IMR-90 (cell line): ENCODE results near the gene PRICKLE2. TPM values are rescaled to one million over a fixed set of nuclear protein-coding genes. Genes with fewer than 3 reads are reported as not detected.

Experiments
- ATAC-seq: fragments of 200-7000 bp; cut with Tn5 transposase; 2 replicates; pipeline ENCODE4 v1.9.1; 2020; ENCODE audit warnings: low read depth, mild to moderate bottlenecking, moderate library complexity
- BruUV-seq: library from RNA; stranded (reverse); fragments of 400-500 nt; replicated peaks from 2 replicates; lab custom pipeline; 2021; lab: Mats Ljungman, UMichigan
- CTCF ChIA-PET: fragments of 300-600 bp; formaldehyde crosslinking; extraction: SDS; loops from one replicate; lab custom pipeline; 2021; ENCODE audit warnings: antibody characterized with exemption; lab: Yijun Ruan, JAX
- POLR2A ChIA-PET: fragments of 300-600 bp; sonication (Branson Sonifier 250); formaldehyde crosslinking; loops from one replicate; lab custom pipeline; 2022; ENCODE audit warnings: antibody characterized with exemption; ENCODE audit not compliant: unreplicated experiment; lab: Charles Lee
- DNase-seq: peaks from one replicate; pipeline ENCODE4 v3.0.0; 2013
- H2AFZ ChIP-seq: replicated peaks from 2 replicates; pipeline ENCODE3; 2013; ENCODE audit warnings: low read length, mild to moderate bottlenecking; ENCODE audit not compliant: poor library complexity
- H2AK5ac ChIP-seq: 2 replicates; pipeline ENCODE4 v1.6.1; 2013; ENCODE audit warnings: low read depth, low read length, inconsistent platforms
- H2AK9ac ChIP-seq: replicated peaks from 2 replicates; pipeline ENCODE3; 2013; ENCODE audit warnings: mild to moderate bottlenecking, low read depth, low read length, moderate library complexity; ENCODE audit not compliant: poor library complexity
- H2BK120ac ChIP-seq: 2 replicates; pipeline ENCODE4 v1.6.1; 2013; ENCODE audit warnings: low read depth, low read length, inconsistent platforms
- H2BK15ac ChIP-seq: 3 replicates; pipeline ENCODE4 v1.6.1; 2013; ENCODE audit warnings: low read depth, low read length, inconsistent platforms
- H2BK20ac ChIP-seq: 2 replicates; pipeline ENCODE4 v1.6.1; 2013; ENCODE audit warnings: low read depth, mild to moderate bottlenecking, inconsistent platforms, low read length, moderate library complexity
- H2BK5ac ChIP-seq: 2 replicates; pipeline ENCODE4 v1.6.1; 2013; ENCODE audit warnings: mild to moderate bottlenecking, low read depth, low read length, inconsistent platforms; ENCODE audit not compliant: poor library complexity, severe bottlenecking
- H3K14ac ChIP-seq: replicated peaks from 2 replicates; pipeline ENCODE4 v1.6.1; 2013; ENCODE audit warnings: low read depth, low read length, inconsistent platforms
- H3K18ac ChIP-seq: 2 replicates; pipeline ENCODE4 v1.6.1; 2013; ENCODE audit warnings: low read depth, low read length, control low read depth
- H3K23ac ChIP-seq: 2 replicates; pipeline ENCODE4 v1.6.1; 2013; ENCODE audit warnings: low read depth, low read length, inconsistent platforms
- H3K27ac ChIP-seq: 2 replicates; pipeline ENCODE4 v1.5.1; 2013; ENCODE audit warnings: mild to moderate bottlenecking, control low read depth, low read length; ENCODE audit not compliant: insufficient read depth
- H3K27me3 ChIP-seq: 2 replicates; pipeline ENCODE4 v1.6.1; 2013; ENCODE audit warnings: low read length; ENCODE audit not compliant: control insufficient read depth, insufficient read depth
- H3K36me3 ChIP-seq: 2 replicates; pipeline ENCODE4 v1.6.1; 2013; ENCODE audit warnings: low read length, mixed read lengths; ENCODE audit not compliant: control insufficient read depth, insufficient read depth
- H3K4ac ChIP-seq: 2 replicates; pipeline ENCODE4 v1.6.1; 2013; ENCODE audit warnings: low read depth, low read length, inconsistent platforms
- H3K4me1 ChIP-seq: 2 replicates; pipeline ENCODE4 v1.6.1; 2013; ENCODE audit warnings: low read length, mixed read lengths; ENCODE audit not compliant: control insufficient read depth, insufficient read depth
- H3K4me2 ChIP-seq: 2 replicates; pipeline ENCODE4 v1.6.1; 2013; ENCODE audit warnings: low read depth, mild to moderate bottlenecking, control low read depth, low read length, moderate library complexity
- H3K4me3 ChIP-seq: 2 replicates; pipeline ENCODE4 v1.5.1; 2013; ENCODE audit warnings: low read depth, mild to moderate bottlenecking, control low read depth, low read length, moderate library complexity; ENCODE audit not compliant: insufficient read depth
- H3K56ac ChIP-seq: 2 replicates; pipeline ENCODE4 v1.6.1; 2013; ENCODE audit warnings: low read length, inconsistent platforms; ENCODE audit not compliant: insufficient read depth; ENCODE audit errors: extremely low read depth
- H3K79me1 ChIP-seq, 2 experiments: 2 replicates each; pipeline ENCODE4 v1.6.1; 2013; ENCODE audit warnings: low read length in 2 of 2, inconsistent platforms in 1 of 2, low read depth in 1 of 2
- H3K9ac ChIP-seq: 2 replicates; pipeline ENCODE4 v1.6.1; 2013; ENCODE audit warnings: low read depth, low read length, control low read depth
- H3K9me1 ChIP-seq: 2 replicates; pipeline ENCODE4 v1.6.1; 2013; ENCODE audit warnings: low read length, inconsistent platforms; ENCODE audit not compliant: insufficient read depth
- H3K9me3 ChIP-seq: 2 replicates; pipeline ENCODE4 v1.6.1; 2013; ENCODE audit warnings: low read length; ENCODE audit not compliant: control insufficient read depth, insufficient read depth
- H4K20me1 ChIP-seq: 2 replicates; pipeline ENCODE4 v1.6.1; 2013; ENCODE audit warnings: low read length, inconsistent platforms; ENCODE audit not compliant: insufficient read depth
- H4K5ac ChIP-seq: 2 replicates; pipeline ENCODE4 v1.6.1; 2013; ENCODE audit warnings: mild to moderate bottlenecking, low read depth, low read length, control low read depth
- H4K8ac ChIP-seq, 2 experiments: 2 replicates each; pipeline ENCODE4 v1.6.1; 2013; ENCODE audit warnings: low read depth in 2 of 2, low read length in 2 of 2, control low read depth in 1 of 2, inconsistent platforms in 1 of 2
- H4K91ac ChIP-seq: 2 replicates; pipeline ENCODE4 v1.6.1; 2013; ENCODE audit warnings: low read depth, low read length, inconsistent platforms; ENCODE audit not compliant: insufficient read depth
- CTCF ChIP-seq: conservative IDR thresholded peaks from 2 replicates; pipeline ENCODE4 v1.5.1; 2012; ENCODE audit warnings: mild to moderate bottlenecking, low read depth, low read length, improper control_type of control experiment
- RAD21 ChIP-seq: IDR thresholded peaks from 2 replicates; pipeline ENCODE4 v1.6.1; 2012; ENCODE audit warnings: low read length, improper control_type of control experiment
- RFX5 ChIP-seq: IDR thresholded peaks from 2 replicates; pipeline ENCODE4 v1.8.0; 2012; ENCODE audit warnings: low read depth, mild to moderate bottlenecking, low read length, moderate library complexity
- SMC3 ChIP-seq: fragments of 150-350 bp; IDR thresholded peaks from 2 replicates; pipeline ENCODE4 v1.6.1; 2016; ENCODE audit warnings: low read depth, mild to moderate bottlenecking, antibody characterized with exemption, low read length, moderate library complexity
- WGBS, 2 experiments: methylation state at CpG; one replicate each; pipeline versions ENCODE4 v1.1.5 to v1.1.7; 2013; ENCODE audit warnings: missing lambda C conversion rate in 2 of 2; ENCODE audit not compliant: insufficient read length in 1 of 2; ENCODE audit errors: extremely low coverage in 2 of 2; 5-methylcytosine and 5-hydroxymethylcytosine counted together
- dilution Hi-C: fragments of 300-500 bp; cut with HindIII; formaldehyde crosslinking; loops from one replicate; pipeline ENCODE4 v1.14.3; 2018; ENCODE audit warnings: low sequenced_read_pairs; ENCODE audit not compliant: unreplicated experiment
- in situ Hi-C: fragments of 300-500 bp; cut with MboI; formaldehyde crosslinking; loops from 3 replicates; pipeline ENCODE4 v1.14.3; 2019; ENCODE audit warnings: low sequenced_read_pairs, inconsistent platforms, mixed read lengths
- intact Hi-C: fragments of 100-400 bp; cut with micrococcal nuclease; formaldehyde crosslinking; loops from 2 replicates; pipeline ENCODE4 v1.10.0; 2022
- polyA plus RNA-seq, 3 experiments: library from polyadenylated mRNA; depleted of rRNA; stranded (reverse); fragments of >200 nt; gene quantifications; 2 replicates each; pipeline ENCODE4 v1.2.3, GENCODE V29; 2012; ENCODE audit warnings: low replicate concordance in 1 of 3
- total RNA-seq: library from RNA; depleted of rRNA; stranded (reverse); fragments of >200 nt; gene quantifications from 2 replicates; pipeline ENCODE4 v1.2.3, GENCODE V29; 2012

PRICKLE2 gene
- total and polyA plus RNA-seq, 2 of the 4 experiments (the other 2 are of a cell fraction), result 4.1 to 14.2 TPM

- peak; percentile 54 for TF ChIP-seq RAD21
- TF ChIP-seq CTCF, result peak; percentile 34
- TF ChIP-seq RFX5, result no peak
- TF ChIP-seq SMC3, result peak; percentile 33; the same call in 1 of the 2 replicates
- peak overlapping the region; percentile 83; the same call in 1 of the 2 replicates for H4K91ac ChIP-seq
- H2BK20ac ChIP-seq, result peak overlapping the region; percentile 12; the same call in 1 of the 2 replicates
- H3K27me3 ChIP-seq, result no peaks in the 10 kb centered on the region
- H3K23ac ChIP-seq, result peak overlapping the region; percentile 82
- H2BK15ac ChIP-seq, result 0 out of 3 replicates have a peak overlapping the region, but pooled peaks have one; percentile 62
- no peak overlapping the region for H2AK9ac ChIP-seq
- H4K8ac ChIP-seq, result peak overlapping the region in 1 of 2 experiments; percentile 82; a peak in 3 of 4 replicates
- WGBS, 2 experiments, result no CpG with 5 or more reads among the region's 9 CpGs
- BruUV-seq, result no TSS peak
- dilution Hi-C loops (no loop called here), in situ Hi-C loops (loop anchor here (25.0 kb wide), 1 partner anchor 187 kb away; no protein-coding TSS in a partner anchor), intact Hi-C loops (loop anchor here (2.0 to 5.0 kb wide), 5 partner anchors 47 to 258 kb away; no protein-coding TSS in a partner anchor)
- ATAC-seq (peak; percentile 7; the same call in 1 of the 2 replicates), DNase-seq (peak; percentile 62)
- ChIA-PET CTCF (interaction anchor here (0.7 to 1.7 kb wide), 5 partner anchors 8 to 193 kb away, joined by 3 to 7 read pairs (median 4); no protein-coding TSS in a partner anchor), POLR2A (no interaction called here)
- H3K4me1 ChIP-seq, result peaks cover 32% of the 10 kb centered on the region
- peak overlapping the region; percentile 85 for H3K9ac ChIP-seq
- peak overlapping the region; percentile 79 for H3K14ac ChIP-seq
- peak overlapping the region; percentile 89; the same call in 1 of the 2 replicates for H3K27ac ChIP-seq
- H2AK5ac ChIP-seq, result peak overlapping the region; percentile 91
- H4K5ac ChIP-seq, result peak overlapping the region; percentile 28; the same call in 1 of the 2 replicates
- peak overlapping the region; percentile 43 for H3K18ac ChIP-seq
- H3K4ac ChIP-seq, result peak overlapping the region; percentile 89
- H3K4me3 ChIP-seq, result peak overlapping the region; percentile 38
- no peak overlapping the region for H2BK5ac ChIP-seq
- H4K20me1 ChIP-seq, result peaks cover 22% of the 10 kb centered on the region
- peaks cover 26% of the 10 kb centered on the region for H3K9me1 ChIP-seq
- H3K36me3 ChIP-seq, result peaks cover 2% of the 10 kb centered on the region
- H2AFZ ChIP-seq, result no peak overlapping the region
- peak overlapping the region; percentile 82 for H2BK120ac ChIP-seq
- no peaks in the 10 kb centered on the region for H3K9me3 ChIP-seq
- H3K79me1 ChIP-seq, result peaks cover 41 to 91% of the 10 kb centered on the region in 2 experiments
- H3K56ac ChIP-seq, result no peak overlapping the region
- H3K4me2 ChIP-seq, result peak overlapping the region; percentile 70
Observed at GRCh38 chr3:64223791-64224745, 1.2 kb downstream of the PRICKLE2 start.
